Measurements from ENCODE around the gene CLPTM1L.
"Not testable (repeated sequence)": the region's sequence is repeated elsewhere in the genome, so short reads cannot be mapped to it uniquely, and the experiment has no call there.

Gene CLPTM1L

DNA sequence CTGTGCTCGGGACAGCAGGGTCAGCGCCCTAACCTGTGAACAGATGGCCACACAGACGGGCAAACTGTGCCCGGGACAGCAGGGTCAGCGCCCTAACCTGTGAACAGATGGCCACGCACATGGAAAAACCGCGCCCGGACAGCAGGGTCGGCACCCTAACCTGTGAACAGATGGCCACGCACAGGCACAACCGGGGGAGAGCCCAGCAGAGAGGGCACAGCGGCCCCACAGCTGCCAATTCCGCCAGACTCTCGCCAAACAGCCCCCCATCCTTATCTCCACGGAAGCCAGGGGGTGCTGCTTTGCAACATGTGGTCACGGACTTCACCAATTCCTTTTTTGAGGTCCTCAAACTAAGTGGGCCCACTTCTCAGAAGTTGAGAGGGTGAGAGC, 5.1 kb downstream of the CLPTM1L start:
- DNase-seq (ENCODE audit: low read depth), result not testable (repeated sequence)

DNA sequence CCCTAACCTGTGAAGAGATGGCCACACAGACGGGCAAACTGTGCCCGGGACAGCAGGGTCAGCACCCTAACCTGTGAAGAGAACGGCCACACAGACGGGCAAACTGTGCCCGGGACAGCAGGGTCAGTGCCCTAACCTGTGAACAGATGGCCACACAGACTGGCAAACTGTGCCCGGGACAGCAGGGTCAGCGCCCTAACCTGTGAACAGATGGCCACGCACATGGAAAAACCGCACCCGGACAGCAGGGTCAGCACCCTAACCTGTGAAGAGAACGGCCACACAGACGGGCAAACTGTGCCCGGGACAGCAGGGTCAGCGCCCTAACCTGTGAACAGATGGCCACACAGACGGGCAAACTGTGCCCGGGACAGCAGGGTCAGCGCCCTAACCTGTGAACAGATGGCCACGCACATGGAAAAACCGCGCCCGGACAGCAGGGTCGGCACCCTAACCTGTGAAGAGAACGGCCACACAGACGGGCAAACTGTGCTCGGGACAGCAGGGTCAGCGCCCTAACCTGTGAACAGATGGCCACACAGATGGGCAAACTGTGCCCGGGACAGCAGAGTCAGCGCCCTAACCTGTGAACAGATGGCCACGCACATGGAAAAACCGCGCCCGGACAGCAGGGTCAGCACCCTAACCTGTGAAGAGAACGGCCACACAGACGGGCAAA, 5.6 kb downstream of the CLPTM1L start:
- DNase-seq (ENCODE audit: low read depth), result not testable (repeated sequence)

DNA sequence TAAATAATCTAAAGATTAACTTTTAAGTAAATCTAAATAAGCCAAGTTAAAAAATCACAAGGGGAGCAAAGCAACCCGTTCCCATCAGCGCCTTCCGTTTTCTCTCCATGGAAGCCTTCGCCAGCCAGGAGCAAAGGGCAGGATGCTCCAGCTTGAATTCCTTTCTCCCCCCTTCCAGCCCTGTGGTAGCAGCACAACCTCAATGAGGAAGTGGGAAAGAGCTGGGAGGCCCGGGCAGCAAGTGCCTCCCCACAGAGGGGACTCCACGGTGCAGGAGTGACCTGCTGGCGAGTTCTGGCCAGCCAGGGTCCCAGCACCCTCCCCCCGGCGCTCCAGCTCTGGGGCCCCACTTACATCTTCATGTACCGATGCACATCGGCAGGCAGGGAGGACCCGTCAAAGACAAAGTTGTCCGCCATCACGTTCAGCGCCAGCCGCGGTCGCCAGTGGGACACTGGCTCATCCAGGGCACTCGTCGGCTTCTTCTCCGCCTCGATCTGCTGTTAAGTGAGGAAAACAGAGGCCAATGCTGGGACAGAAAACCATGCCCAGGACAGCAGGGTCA, 6.3 kb downstream of the CLPTM1L start:
- DNase-seq (ENCODE audit: low read depth), result no peak

DNA sequence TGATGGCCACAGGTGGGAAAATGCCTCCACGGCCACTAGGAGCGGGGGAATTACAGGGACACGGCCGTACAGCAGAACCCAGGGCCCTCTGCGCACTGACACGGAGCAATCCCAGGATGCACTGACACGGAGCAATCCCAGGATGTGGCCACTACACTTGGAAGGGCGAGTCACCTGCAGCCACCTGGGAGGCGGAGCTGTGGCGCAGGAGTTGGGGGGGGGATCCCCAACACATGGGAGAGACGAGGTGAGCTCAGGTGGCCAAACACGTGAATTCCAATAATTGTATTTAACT, 6.8 kb downstream of the CLPTM1L start:
- DNase-seq (ENCODE audit: low read depth), result no peak

DNA sequence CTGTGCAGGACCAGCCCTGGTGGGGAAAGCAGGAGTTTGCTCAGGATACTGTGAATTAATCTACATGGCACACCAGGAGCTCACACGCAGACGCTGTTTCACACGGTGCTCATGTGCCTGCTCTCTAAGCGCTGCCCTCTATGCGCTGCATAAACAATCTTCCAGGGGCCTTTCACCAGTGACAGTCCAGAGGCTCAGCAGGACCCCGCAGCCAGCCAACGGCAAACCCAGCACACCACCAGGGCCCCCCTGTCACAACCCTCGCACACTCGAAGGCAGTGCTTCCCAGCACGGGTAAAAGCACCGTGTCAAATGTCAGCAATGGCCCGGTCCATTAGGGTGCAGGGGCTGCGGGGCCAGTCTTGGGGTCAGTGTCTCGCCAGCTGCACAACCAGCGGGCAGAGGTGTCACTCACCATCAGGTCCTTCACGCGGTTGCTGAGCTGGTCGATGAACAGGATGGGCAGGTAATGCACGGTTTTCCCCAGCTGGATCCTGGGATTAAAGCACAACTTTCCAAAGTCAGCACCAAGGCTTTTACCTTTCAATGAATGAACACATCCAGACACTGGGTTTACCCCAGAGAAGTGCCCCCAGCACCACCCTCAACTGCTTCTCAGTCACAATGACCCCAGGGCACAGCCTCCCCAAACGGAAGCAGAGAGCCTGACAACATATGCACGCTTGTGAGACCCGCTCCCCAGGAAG, 7.3 kb downstream of the CLPTM1L start:
- no peak for DNase-seq (ENCODE audit: low read depth)

DNA sequence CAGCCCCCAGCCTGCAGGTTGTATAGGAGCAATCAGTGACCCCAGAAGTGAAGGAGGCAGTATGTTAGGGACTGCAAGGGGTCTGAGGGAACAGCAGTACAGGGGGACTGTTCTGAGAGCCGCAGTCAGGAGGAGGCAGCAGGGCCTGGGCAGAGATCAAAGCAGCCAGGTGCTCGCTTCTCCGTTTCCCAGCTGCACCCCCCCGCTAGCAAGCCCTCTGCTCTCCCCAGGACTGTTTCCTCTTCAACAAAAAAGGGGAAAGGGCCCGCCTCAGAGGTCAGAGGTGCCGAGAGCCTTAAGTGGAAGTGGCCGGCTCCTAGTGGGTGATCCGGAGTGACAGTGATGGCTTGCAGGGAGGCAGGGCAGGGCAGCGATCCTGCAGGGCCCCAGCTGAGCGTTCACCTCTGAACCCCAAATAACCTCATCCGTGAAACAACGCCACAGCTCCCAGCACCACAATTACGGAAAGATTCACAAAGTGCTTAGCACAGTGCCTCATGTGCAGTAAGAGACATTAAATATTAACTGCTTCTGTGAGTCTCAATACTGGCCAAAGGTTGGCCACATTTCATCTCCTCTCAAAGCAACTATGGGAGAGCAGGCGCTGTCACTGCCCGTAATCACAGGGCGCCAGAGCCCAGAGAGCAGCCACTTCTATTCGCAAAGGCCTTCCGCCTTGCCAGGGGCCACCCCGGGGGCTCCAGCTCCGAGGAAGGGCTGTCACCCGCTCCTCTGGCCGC, 8.0 kb downstream of the CLPTM1L start:
- no peak for DNase-seq (ENCODE audit: low read depth)

DNA sequence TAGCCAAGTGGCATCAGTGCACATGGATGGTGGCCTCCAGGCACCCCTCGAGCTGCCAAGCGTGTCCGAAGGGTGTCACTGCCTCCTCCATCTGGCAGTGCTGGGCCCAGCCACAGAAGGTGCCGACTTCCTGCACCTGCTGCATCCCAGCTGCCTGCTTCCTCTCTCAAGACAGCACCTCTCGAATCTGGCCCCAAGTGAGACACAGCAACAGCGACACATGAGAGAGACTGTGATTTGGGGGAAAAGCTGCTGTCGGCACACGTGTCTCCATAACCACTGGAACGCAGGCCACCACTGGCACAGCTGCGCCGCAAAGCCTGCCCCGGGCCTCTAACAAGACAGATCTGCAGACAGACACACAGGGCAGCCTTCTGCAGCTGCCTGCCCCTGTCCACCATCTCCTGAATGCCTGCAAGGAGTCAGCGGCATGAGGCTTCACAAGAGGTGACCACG, 8.8 kb downstream of the CLPTM1L start:
- DNase-seq (ENCODE audit: low read depth), result no peak

DNA sequence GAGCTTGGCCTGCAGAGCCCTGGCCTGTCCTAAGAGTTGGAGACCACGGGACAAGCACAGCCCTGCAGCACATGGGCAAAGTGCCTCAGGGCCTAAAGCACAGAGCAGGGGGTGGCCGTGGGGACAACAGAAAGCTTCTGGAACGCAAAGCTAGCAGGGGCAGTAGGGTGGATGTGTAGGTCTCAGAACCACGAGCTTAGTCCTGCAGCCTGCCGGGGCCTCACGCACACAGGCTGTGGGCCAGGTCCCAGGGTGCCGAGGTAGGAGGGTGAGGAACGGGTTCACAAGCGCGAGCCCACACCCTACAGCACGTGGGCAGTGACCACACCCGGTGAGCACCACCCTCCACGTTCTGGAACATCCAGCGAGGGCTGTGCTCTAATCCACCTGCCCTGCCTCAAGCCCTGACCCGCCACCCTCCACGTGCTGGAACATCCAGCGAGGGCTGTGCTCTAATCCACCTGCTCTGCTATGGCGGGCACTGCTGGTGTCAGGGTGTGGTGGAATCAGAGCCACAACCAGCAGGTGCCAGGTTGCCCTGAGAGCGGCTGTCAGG, 9.3 kb downstream of the CLPTM1L start:
- DNase-seq (ENCODE audit: low read depth), result no peak

DNA sequence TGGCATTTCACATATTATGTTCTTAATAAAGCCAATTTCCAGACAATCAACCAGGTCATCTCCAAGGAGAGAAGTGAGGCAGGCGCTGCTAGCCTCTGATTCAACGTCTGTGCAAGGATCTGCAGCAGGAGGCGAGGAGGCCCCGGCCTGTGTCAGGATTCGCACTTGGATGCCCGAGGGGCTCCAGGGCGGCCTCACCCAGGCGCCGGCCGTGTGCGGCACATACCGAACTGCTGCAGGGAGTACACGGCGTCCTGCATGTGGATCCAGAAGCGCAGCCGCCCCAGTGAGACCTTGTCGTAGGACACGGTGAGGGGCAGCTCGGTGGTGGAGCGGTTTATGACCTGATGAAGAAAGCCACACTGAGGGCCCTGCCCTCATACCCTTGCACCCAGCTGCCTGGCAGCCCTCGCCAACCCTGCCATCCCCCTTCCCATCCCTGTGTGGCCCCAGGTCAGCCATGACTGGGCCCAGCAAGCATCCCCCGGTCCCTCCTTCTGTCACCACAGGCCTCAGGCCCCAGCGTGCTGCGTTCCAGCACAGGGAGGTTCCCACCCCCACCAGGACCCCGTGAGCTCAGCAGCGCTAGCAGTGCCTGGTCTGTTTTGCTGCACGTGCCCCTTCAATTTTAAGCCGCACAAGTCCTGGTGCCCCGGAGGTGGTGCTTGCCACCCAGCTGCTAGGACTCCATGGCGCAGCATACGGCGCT, 9.9 kb downstream of the CLPTM1L start:
- DNase-seq (ENCODE audit: low read depth), result no peak

DNA sequence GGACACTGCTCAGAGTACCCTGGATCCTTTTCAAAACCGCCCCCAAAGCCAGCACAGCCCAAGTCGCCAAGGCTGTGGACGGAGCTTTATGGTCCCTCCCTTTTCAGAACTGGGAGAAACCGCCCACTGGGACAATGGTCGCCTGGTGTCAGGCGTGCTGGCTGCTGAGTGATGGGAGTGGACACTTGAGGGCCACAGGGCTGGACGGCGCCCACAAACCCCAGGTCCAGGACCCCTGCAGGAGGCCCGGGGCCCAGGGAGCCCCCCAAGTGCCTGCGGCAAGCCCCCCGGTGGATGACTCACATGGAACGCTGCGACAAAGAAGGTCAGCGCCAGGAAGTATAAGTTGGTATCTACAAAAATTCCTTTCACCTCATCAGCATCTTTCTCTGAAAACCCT, 10.9 kb downstream of the CLPTM1L start:
- DNase-seq (ENCODE audit: low read depth), result no peak

DNA sequence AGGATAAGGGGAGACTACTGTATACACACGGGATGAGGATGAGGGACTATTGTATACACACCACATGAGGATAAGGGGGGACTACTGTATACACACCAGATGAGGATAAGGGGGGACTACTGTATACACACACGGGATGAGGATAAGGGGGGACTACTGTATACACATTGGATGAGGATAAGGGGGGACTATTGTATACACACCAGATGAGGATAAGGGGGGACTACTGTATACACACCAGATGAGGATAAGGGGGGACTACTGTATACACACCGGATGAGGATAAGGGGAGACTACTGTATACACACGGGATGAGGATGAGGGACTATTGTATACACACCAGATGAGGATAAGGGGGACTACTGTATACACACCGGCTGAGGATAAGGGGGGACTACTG, 11.6 kb downstream of the CLPTM1L start:
- DNase-seq (ENCODE audit: low read depth), result not testable (repeated sequence)

DNA sequence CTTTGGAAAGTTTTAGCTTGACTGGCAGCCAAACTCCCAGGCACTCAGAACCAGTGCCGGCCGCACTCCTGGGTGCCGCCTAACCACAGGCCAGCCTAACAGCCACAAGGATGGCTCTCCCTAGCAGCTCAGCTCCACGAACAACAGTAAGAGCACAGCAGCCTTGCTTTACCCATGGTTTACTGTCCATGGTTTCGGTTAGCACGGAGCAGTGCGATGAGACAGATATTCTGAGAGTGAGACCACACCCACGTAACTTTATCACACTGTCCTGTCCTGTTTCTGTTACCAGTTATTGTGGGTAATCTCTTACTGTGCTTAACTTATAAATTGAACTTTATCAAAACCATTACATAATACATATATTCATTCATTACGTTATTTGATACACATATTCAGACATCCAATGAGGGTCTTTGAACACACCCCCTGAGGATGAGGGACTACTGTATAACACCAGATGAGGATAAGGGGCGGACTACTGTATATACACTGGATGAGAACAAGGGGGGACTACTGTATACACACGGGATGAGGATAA, 12.4 kb downstream of the CLPTM1L start:
- no peak for DNase-seq (ENCODE audit: low read depth)

DNA sequence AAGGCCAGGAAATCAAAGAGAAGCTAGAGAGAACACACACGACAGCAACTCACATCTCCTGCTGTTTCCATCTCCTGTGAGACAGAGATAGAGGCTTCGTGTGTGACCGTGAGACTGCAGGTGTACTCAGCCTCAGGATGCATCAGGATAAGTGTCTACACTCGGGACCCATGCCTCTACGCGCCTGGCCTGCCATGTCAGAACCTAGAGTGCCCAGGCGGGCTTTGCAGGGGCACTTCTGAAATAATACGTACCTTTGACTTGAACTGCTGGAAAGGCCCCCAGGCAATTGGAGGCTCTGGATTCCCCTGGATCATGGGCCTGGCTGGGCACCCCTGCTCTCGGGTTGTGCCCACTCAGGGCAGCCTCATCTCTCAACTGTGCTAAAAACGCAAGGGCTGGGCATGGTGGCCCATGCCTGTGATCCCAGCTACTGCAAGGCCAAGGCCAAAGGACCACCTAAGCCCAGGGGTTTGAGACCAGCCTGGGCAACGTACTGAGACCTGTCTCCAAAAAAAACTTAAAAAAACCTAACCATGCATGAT, 13.0 kb downstream of the CLPTM1L start:
- DNase-seq (ENCODE audit: low read depth), result no peak

DNA sequence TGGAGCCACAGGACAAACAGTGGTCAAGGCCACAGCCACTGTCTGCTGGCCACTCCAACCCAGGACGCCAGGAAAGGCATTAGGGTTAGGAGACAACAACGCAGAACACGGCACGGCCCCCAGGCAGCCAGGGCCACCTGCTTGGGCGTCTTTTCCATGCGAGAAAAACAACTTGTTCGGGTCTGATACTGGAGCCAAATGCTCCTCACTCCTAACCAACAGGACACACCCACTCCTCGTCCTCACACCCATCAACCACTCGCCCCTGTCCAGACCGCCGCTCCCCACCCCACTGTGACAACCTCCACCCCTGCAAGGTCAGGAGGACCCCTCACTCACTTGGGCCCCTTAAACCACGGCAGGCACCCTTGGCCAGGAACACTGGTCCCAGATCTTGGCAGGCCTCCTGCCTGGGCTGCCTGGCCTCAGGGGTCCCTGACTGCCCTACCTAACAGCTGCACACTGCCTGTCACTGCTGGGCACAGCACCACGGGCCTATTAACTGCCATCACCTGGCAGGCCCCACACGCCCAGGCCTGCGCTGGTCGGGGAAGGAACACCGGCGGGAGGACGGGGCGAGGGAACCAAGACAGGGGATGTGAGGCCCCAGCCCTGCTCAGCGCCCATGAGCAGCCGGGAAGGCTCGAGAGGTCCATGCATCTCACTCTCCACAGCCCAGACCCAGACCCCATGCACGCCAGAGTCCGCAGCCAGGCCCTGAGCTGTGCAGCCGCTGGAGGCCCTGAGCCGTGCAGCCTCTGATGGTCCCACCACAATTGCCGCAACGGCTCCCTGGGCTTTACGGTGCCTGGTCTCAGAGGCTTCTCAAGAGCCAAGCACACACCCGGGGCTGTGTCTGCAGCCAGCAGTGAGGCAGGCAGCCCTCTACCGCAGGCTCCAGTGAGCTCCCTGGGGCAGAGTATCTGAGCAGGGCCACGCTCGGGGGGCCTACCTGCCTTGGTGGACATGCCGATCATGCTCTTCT, 13.8 kb downstream of the CLPTM1L start:
- no peak for DNase-seq (ENCODE audit: low read depth)

DNA sequence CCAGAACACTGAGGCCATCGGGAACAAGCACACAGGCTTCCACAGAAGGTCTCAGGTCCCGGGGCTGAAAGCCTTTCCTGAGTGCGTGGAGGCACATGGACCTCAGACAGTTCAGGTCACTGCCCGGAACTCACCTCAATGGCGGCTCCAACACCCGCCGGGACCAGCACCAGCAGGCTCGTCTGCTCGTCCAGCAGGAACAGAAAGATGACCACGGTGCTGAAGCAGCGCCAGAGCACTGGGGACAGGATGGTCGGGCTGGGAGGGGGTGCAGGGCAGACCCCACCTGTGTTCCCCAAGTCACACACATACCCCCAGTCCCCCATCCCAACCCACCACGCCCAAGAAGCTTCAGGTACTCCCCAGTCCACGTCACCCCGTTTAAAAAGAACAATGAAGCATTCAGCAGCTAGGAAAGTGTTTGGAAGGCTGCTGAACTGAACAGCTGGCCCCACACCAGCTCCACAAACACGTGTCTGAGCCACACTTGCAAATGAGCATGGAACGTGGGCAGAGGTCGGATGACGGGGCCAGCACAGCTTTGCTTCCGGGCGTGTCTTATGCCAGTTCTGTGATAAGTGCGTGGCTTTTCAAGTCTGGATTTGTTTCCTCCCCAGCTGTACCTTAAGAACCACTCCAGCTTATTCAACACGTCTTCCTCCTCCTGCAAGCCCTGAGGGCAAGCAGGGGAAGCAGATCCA, 14.6 kb downstream of the CLPTM1L start:
- no peak for DNase-seq (ENCODE audit: low read depth)

DNA sequence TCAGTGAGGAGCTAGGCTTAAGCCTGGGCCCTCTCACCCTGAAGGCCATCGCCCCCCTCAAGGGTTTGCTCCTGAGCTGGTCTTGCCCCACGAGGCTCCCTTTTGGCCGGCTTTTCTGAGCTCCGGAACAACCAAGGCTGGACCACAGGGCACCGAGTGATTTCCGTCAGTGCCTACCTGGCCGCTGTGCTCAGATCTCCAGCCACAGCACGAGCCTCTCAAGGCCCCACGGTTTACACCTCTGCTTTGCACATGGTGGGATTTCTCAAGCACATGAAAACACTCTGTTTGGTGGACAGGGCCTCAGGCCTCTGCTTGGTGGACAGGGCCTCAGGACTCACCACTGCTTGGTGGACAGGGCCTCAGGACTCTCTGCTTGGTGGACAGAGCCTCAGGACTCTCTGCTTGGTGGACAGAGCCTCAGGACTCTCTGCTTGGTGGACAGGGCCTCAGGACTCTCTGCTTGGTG, 15.8 kb downstream of the CLPTM1L start:
- DNase-seq (ENCODE audit: low read depth), result no peak

DNA sequence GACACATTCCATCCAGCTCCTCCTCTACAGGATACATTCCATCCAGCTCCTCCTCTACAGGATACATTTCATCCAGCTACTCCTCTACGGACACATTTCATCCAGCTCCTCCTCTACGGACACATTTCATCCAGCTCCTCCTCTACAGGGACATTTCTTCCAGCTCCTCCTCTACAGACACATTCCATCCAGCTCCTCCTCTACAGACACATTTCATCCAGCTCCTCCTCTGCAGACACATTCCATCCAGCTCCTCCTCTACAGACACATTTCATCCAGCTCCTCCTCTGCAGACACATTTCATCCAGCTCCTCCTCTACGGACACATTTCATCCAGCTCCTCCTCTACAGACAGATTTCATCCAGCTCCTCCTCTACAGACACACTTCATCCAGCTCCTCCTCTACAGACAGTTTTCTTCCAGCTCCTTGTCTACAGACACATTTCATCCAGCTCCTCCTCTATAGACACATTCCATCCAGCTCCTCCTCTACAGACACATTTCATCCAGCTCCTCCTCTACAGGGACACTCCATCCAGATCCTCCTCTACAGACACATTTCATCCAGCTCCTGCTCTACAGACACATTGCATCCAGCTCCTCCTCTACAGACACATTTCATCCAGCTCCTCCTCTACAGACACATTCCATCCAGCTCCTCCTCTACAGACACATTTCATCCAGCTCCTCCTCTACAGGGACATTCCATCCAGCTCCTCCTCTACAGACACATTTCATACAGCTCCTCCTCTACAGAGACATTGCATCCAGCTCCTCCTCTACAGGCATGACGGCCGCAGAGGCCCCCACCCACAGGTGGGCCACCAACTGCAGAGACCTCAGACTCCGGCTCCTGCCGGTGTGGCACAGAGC, 16.4 kb downstream of the CLPTM1L start:
- not testable (repeated sequence) for DNase-seq (ENCODE audit: low read depth)

Data from T-helper 22 cell (primary cell).